PC-3 (cell line): ENCODE data around the gene YLPM1. TPM values are rescaled to one million over a fixed set of nuclear protein-coding genes. Genes with fewer than 3 reads are reported as not detected.

Source experiments
- ATAC-seq: fragments of 200-7000 bp; cut with Tn5 transposase; 2 replicates; pipeline ENCODE4 v1.9.1; 2020; ENCODE audit warnings: mild to moderate bottlenecking, moderate library complexity
- BruUV-seq: library from RNA; stranded (reverse); fragments of 400-500 nt; replicated peaks from 2 replicates; lab custom pipeline; 2021; lab: Mats Ljungman, UMichigan
- CTCF ChIA-PET: fragments of 300-600 bp; sonication (Branson Sonifier 250); formaldehyde crosslinking; loops from one replicate; lab custom pipeline; 2022; ENCODE audit warnings: antibody characterized with exemption; lab: Charles Lee
- POLR2A ChIA-PET: fragments of 300-600 bp; sonication (Branson Sonifier 250); formaldehyde crosslinking; loops from one replicate; lab custom pipeline; 2022; ENCODE audit warnings: antibody characterized with exemption; ENCODE audit not compliant: unreplicated experiment; lab: Charles Lee
- DNase-seq: peaks from one replicate; pipeline ENCODE4 v3.0.0-alpha.2; 2015
- H2AFZ ChIP-seq: fragments of 300-600 bp; sonication (generic); 2 replicates; pipeline ENCODE4 v1.6.0; 2016; ENCODE audit warnings: antibody characterized with exemption, low read length
- H3F3A ChIP-seq: fragments of 300-600 bp; sonication (generic); one replicate; pipeline ENCODE4 v1.6.0; 2017; ENCODE audit warnings: antibody characterized with exemption, low read length, control low read depth, mild to moderate bottlenecking; ENCODE audit not compliant: unreplicated experiment
- H3K27ac ChIP-seq: fragments of 300-600 bp; sonication (generic); 2 replicates; pipeline ENCODE4 v1.5.1; 2016; ENCODE audit warnings: mild to moderate bottlenecking, low read length
- H3K27me3 ChIP-seq: fragments of 300-600 bp; sonication (generic); 2 replicates; pipeline ENCODE4 v1.6.1; 2016; ENCODE audit warnings: low read length, mixed read lengths
- H3K36me3 ChIP-seq: fragments of 300-600 bp; sonication (generic); 2 replicates; pipeline ENCODE4 v1.6.1; 2016; ENCODE audit warnings: low read depth, mixed run types, low read length, mixed read lengths
- H3K4me1 ChIP-seq: fragments of 300-600 bp; sonication (generic); 2 replicates; pipeline ENCODE4 v1.5.1; 2016; ENCODE audit warnings: low read length; ENCODE audit not compliant: insufficient read depth
- H3K4me2 ChIP-seq: fragments of 300-600 bp; sonication (generic); 2 replicates; pipeline ENCODE4 v1.6.0; 2016; ENCODE audit warnings: low read length
- H3K4me3 ChIP-seq: fragments of 300-600 bp; sonication (generic); 2 replicates; pipeline ENCODE4 v1.5.1; 2016; ENCODE audit warnings: mild to moderate bottlenecking, low read length, mixed read lengths
- H3K79me2 ChIP-seq: fragments of 300-600 bp; sonication (generic); 2 replicates; pipeline ENCODE4 v1.6.1; 2017; ENCODE audit warnings: low read length, mixed read lengths
- H3K9ac ChIP-seq: fragments of 300-600 bp; sonication (generic); 2 replicates; pipeline ENCODE4 v1.6.0; 2016; ENCODE audit warnings: mild to moderate bottlenecking, low read length
- H3K9me2 ChIP-seq: fragments of 300-600 bp; sonication (generic); replicated peaks from 2 replicates; pipeline ENCODE4 v1.6.1; 2016; ENCODE audit warnings: mixed run types, low read length, mixed read lengths
- H3K9me3 ChIP-seq: fragments of 300-600 bp; sonication (generic); 2 replicates; pipeline ENCODE4 v1.6.1; 2016; ENCODE audit warnings: low read length, mixed read lengths
- H4K20me1 ChIP-seq: fragments of 300-600 bp; sonication (generic); 2 replicates; pipeline ENCODE4 v1.6.1; 2016; ENCODE audit warnings: low read length, mixed read lengths
- CTCF ChIP-seq: fragments of 300-600 bp; sonication (generic); conservative IDR thresholded peaks from 2 replicates; pipeline ENCODE4 v1.5.1; 2017; ENCODE audit warnings: antibody characterized with exemption, low read depth, mild to moderate bottlenecking, low read length
- EZH2 ChIP-seq: fragments of 300-600 bp; sonication (generic); IDR thresholded peaks from one replicate; pipeline ENCODE4 v1.6.1; 2017; ENCODE audit warnings: antibody characterized with exemption, mild to moderate bottlenecking, low read length; ENCODE audit not compliant: unreplicated experiment
- EZH2phosphoT487 ChIP-seq: fragments of 300-600 bp; sonication (generic); IDR thresholded peaks from 2 replicates; pipeline ENCODE4 v1.6.1; 2018; ENCODE audit warnings: mild to moderate bottlenecking, antibody characterized with exemption, low read length, borderline replicate concordance
- intact Hi-C: fragments of 100-400 bp; cut with micrococcal nuclease; formaldehyde crosslinking; loops from 2 replicates; pipeline ENCODE4 v1.9.0; 2023
- total RNA-seq: library from RNA; depleted of rRNA; stranded (reverse); fragments of >200 nt; gene quantifications from 2 replicates; pipeline ENCODE4 v1.2.3, GENCODE V29; 2014

The YLPM1 gene
- total RNA-seq, 1 experiment from 2014 or later, result 25.1 TPM

- Histone ChIP-seq H3K9me3 (no peaks in the 10 kb centered on the region), H3K9ac (no peak overlapping the region), H4K20me1 (no peaks in the 10 kb centered on the region), H3K4me3 (no peak overlapping the region), H3K9me2 (no peaks in the 10 kb centered on the region), H2AFZ (no peak overlapping the region), H3F3A (no peaks in the 10 kb centered on the region), H3K4me2 (no peak overlapping the region), H3K27ac (no peak overlapping the region), H3K27me3 (no peaks in the 10 kb centered on the region), H3K4me1 (no peaks in the 10 kb centered on the region), H3K79me2 (no peaks in the 10 kb centered on the region), H3K36me3 (no peaks in the 10 kb centered on the region)
- BruUV-seq, result no TSS peak
- DNase-seq (no peak), ATAC-seq (no peak)
- intact Hi-C loops, result loop anchor here (2.0 kb wide), 1 partner anchor 23 kb away; no protein-coding TSS in a partner anchor
- CTCF ChIA-PET, result interaction anchor here (1.2 to 2.9 kb wide), 4 partner anchors 13 to 46 kb away, joined by 3 to 56 read pairs (median 20); no protein-coding TSS in a partner anchor
- POLR2A ChIA-PET, result no interaction called here
- TF ChIP-seq EZH2phosphoT487 (no peak), CTCF (no peak), EZH2 (no peak)
These were observed 96.8 kb downstream of the YLPM1 start for GRCh38 chr14:74859757-74860552.

DNA sequence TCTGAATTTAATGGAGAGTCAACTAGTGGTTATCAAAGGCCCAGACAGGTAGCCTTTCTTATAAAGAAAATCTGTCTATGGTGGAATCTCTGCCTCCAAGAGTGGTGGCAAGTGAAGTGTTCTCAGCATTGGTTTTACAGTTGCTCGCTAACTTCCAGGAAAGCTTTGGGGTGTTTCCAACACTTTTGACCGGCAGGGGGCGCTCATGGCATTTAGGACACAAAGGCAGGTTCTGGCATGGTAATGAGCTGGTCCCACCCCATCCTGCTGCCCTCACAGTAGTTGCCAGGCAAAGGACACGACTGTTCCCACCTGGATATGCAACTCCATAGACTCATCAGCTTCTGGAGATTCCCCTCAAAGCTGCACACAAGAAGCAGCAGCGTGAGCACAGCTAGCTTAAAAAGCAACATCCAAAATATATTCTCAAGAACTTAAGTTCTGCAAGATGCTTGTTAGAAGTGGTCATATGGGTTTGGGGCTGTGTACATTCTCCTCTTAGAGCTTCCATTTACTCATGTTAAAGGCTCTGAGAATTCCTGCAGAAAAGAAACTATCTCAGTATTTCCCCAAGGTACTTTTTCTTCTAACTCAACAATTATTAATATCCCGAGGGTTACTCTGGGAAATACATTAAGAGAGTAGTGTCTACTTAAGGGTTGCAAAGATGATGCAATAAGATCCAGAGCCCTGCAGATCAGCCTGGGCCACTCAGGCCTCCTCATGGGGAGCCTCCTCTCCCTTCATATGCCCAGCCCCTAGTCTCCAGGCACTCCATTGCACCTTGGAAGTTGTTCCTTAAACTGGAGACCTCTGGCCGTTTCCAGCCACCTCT is 98.0 kb downstream of the YLPM1 start:
- ChIA-PET POLR2A (interaction anchor here (0.6 kb wide), 1 partner anchor 232 kb away, joined by 3 read pairs; no protein-coding TSS in a partner anchor), CTCF (interaction anchor here (0.6 to 2.9 kb wide), 12 partner anchors 11 to 252 kb away, joined by 3 to 56 read pairs (median 4); no protein-coding TSS in a partner anchor)
- Histone ChIP-seq H3F3A (no peaks in the 10 kb centered on the region), H3K4me2 (no peak overlapping the region), H3K4me1 (no peaks in the 10 kb centered on the region), H3K4me3 (no peak overlapping the region), H3K9me2 (no peaks in the 10 kb centered on the region), H3K36me3 (no peaks in the 10 kb centered on the region), H3K27ac (no peak overlapping the region), H4K20me1 (no peaks in the 10 kb centered on the region), H3K9ac (no peak overlapping the region), H3K9me3 (no peaks in the 10 kb centered on the region), H2AFZ (no peak overlapping the region), H3K27me3 (no peaks in the 10 kb centered on the region), H3K79me2 (no peaks in the 10 kb centered on the region)
- peak; percentile 92 for DNase-seq
- peak; percentile 80 for ATAC-seq
- intact Hi-C loops, result loop anchor here (1.0 to 2.0 kb wide), 3 partner anchors 22 to 227 kb away; no protein-coding TSS in a partner anchor
- TSS peak; percentile 7 for BruUV-seq
- no peak for TF ChIP-seq EZH2phosphoT487
- TF ChIP-seq CTCF, result peak; percentile 90
- no peak for TF ChIP-seq EZH2
